Neural cell (in vitro differentiated cells): Measurements from ENCODE around the gene BMAL2.

ENCODE experiments used
- EP300 ChIP-seq: fragments of 450-650 bp; conservative IDR thresholded peaks from 2 replicates; pipeline ENCODE4 v1.6.1; 2014; ENCODE audit warnings: antibody characterized with exemption, mild to moderate bottlenecking, moderate library complexity; ENCODE audit not compliant: poor library complexity, severe bottlenecking
- EZH2 ChIP-seq: fragments of 200-600, 300-800 bp; shearing (Covaris generic), sonication (generic); IDR thresholded peaks from 2 replicates; pipeline ENCODE4 v1.6.1; 2014; ENCODE audit warnings: antibody characterized with exemption, low read length, borderline replicate concordance, mild to moderate bottlenecking; ENCODE audit not compliant: insufficient read depth, poor library complexity, severe bottlenecking
- MXI1 ChIP-seq: fragments of 450-650 bp; conservative IDR thresholded peaks from 2 replicates; pipeline ENCODE4 v1.6.1; 2014; ENCODE audit warnings: antibody characterized with exemption, mild to moderate bottlenecking; ENCODE audit not compliant: poor library complexity, severe bottlenecking
- POLR2AphosphoS5 ChIP-seq: IDR thresholded peaks from 2 replicates; pipeline ENCODE4 v1.6.1; 2012
- RAD21 ChIP-seq: fragments of 450-650 bp; conservative IDR thresholded peaks from 2 replicates; pipeline ENCODE4 v1.6.1; 2014; ENCODE audit warnings: antibody characterized with exemption, mild to moderate bottlenecking, moderate library complexity
- REST ChIP-seq: IDR thresholded peaks from 2 replicates; pipeline ENCODE4 v1.6.1; 2012; ENCODE audit warnings: borderline replicate concordance
- SMC3 ChIP-seq: fragments of 450-650 bp; conservative IDR thresholded peaks from 2 replicates; pipeline ENCODE4 v1.6.1; 2014; ENCODE audit warnings: antibody characterized with exemption, mild to moderate bottlenecking, moderate library complexity; ENCODE audit not compliant: poor library complexity
- TAF1 ChIP-seq: IDR thresholded peaks from 2 replicates; pipeline ENCODE4 v1.6.1; 2012; ENCODE audit warnings: low read depth
- TF ChIP-seq, protein P1 (sequence below): fragments of 450-650 bp; IDR thresholded peaks from 2 replicates; pipeline ENCODE4 v1.5.1; 2014; ENCODE audit warnings: antibody characterized with exemption, mild to moderate bottlenecking, moderate library complexity; ENCODE audit not compliant: poor library complexity, severe bottlenecking

GRCh38 chr12:27285403-27285802 lies 47.2 kb upstream of the BMAL2 start:
- TF ChIP-seq, protein P1, sequence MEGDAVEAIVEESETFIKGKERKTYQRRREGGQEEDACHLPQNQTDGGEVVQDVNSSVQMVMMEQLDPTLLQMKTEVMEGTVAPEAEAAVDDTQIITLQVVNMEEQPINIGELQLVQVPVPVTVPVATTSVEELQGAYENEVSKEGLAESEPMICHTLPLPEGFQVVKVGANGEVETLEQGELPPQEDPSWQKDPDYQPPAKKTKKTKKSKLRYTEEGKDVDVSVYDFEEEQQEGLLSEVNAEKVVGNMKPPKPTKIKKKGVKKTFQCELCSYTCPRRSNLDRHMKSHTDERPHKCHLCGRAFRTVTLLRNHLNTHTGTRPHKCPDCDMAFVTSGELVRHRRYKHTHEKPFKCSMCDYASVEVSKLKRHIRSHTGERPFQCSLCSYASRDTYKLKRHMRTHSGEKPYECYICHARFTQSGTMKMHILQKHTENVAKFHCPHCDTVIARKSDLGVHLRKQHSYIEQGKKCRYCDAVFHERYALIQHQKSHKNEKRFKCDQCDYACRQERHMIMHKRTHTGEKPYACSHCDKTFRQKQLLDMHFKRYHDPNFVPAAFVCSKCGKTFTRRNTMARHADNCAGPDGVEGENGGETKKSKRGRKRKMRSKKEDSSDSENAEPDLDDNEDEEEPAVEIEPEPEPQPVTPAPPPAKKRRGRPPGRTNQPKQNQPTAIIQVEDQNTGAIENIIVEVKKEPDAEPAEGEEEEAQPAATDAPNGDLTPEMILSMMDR: no peak
- TF ChIP-seq EP300: no peak
- no peak for TF ChIP-seq MXI1
- TF ChIP-seq EZH2: no peak
- no peak for TF ChIP-seq POLR2AphosphoS5
- no peak for TF ChIP-seq SMC3
- TF ChIP-seq TAF1: no peak
- TF ChIP-seq REST: no peak
- TF ChIP-seq RAD21: no peak
